ENCODE data around the gene TUBB4A. TPM values are rescaled to one million over a fixed set of nuclear protein-coding genes. Genes with fewer than 3 reads are reported as not detected.

The TUBB4A gene
- total and polyA plus RNA-seq, 10 of the 15 experiments (the other 5 are each of a cell fraction or from before 2014, with no cell fraction given): 0.29 to 22.4 (median 3.8) TPM

DNA sequence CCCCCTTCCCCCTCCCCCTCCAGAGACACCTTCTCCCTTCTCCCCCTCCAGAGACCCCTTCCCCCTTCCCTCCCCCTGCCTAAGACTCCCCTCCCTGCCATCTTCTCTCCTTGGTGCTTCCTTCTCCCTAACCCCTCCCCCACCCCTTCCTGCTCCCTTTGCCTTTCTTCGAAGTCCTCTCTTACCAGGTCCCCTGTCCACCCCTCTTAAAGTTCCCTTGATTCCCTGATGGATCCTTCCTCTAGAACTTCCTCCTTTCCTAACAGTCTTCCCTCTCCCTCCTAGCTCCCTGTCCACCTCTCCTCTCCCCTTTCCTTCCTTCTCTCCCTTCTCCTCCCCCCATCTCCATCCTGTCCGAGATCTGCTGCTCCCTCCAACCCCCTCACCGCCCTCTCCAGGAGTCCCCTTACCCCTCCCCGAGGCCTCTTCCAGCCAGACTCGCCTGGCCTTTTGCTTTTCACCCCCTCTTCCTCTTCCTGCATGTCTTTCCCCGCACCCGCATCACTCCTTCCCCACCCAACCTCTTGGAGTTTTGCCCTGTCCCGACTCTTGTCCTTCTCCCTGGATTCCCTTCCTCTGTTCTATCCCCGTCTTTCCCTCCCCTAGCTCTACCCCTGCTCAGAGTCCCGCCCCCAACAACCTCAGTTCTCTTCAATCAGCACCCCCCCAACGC is 31.8 kb upstream of the TUBB4A start (continued):
- peak; percentile 53 for TF ChIP-seq MLLT1 (IDR thresholded peaks at IDR 0.05)
- no peak for TF ChIP-seq CBFB (IDR thresholded peaks at IDR 0.05; ENCODE audit: low read depth)
- TF ChIP-seq REST (IDR thresholded peaks at IDR 0.05; ENCODE audit: low read depth, low read length): no peak
- peak in 1 of 2 experiments; percentile 31; a peak in 3 of 4 replicates for TF ChIP-seq IKZF2 (IDR thresholded peaks at IDR 0.05)
- no peak for TF ChIP-seq ZBTB11 (CRISPR knock-in tag; IDR thresholded peaks at IDR 0.05)
- TF ChIP-seq, protein P1, sequence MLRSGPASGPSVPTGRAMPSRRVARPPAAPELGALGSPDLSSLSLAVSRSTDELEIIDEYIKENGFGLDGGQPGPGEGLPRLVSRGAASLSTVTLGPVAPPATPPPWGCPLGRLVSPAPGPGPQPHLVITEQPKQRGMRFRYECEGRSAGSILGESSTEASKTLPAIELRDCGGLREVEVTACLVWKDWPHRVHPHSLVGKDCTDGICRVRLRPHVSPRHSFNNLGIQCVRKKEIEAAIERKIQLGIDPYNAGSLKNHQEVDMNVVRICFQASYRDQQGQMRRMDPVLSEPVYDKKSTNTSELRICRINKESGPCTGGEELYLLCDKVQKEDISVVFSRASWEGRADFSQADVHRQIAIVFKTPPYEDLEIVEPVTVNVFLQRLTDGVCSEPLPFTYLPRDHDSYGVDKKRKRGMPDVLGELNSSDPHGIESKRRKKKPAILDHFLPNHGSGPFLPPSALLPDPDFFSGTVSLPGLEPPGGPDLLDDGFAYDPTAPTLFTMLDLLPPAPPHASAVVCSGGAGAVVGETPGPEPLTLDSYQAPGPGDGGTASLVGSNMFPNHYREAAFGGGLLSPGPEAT (IDR thresholded peaks at IDR 0.05; ENCODE audit: low read depth): peak; percentile 73
- TF ChIP-seq SMAD1 (IDR thresholded peaks at IDR 0.05; ENCODE audit: low read depth, partially characterized antibody): peak; percentile 94
- no peak for TF ChIP-seq CBX5 (IDR thresholded peaks at IDR 0.05; ENCODE audit: low read depth)
- TF ChIP-seq MEF2A (IDR thresholded peaks at IDR 0.05; ENCODE audit: insufficient read depth, low read depth, low read length): no peak
- no peak for TF ChIP-seq EZH2 (IDR thresholded peaks at IDR 0.05; ENCODE audit: borderline replicate concordance, control insufficient read depth, low read depth, low read length)
- no peak for TF ChIP-seq POLR2AphosphoS5 (IDR thresholded peaks at IDR 0.05; ENCODE audit: low read length)
- TF ChIP-seq ZNF384 (IDR thresholded peaks at IDR 0.05; ENCODE audit: borderline replicate concordance, low read depth, low read length): no peak
- TF ChIP-seq NBN (IDR thresholded peaks at IDR 0.05): 0 out of 2 replicates have a peak, but pooled peaks have one; percentile 28

Measured in GM12878 (cell line).